HG02938 (cell line): ENCODE data around the gene SQSTM1.
A peak's percentile ranks its signal among the peaks of the same experiment; 100 is the strongest.
"Not testable (repeated sequence)": the region's sequence is repeated elsewhere in the genome, so short reads cannot be mapped to it uniquely, and the experiment has no call there.

Experiments
- ATAC-seq: cut with Tn5 transposase; IDR thresholded peaks from one replicate; pipeline ENCODE4 v1.9.1; 2021; ENCODE audit warnings: mild to moderate bottlenecking, moderate library complexity; ENCODE audit not compliant: unreplicated experiment

SQSTM1 gene

DNA sequence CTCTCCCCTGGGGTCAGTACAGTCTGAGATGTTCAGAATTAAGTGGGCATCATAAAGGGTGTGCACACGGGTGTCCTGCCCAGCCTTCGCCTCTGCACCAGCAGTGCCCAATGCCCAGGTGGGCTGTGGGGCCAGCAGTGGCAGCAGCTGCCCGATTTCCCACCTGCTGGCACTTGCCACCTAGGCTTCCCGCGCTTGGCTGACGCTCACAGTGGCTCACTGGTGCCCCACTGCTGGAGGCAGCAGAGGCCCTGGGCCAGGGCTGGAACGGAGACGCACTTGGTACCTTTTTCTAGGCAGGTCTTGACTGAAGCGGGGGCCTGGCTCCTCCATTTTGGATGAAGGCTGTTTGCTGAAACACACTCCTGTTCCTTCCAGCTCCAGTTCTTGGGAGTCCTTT, 20.9 kb downstream of the SQSTM1 start:
- ATAC-seq: no peak

DNA sequence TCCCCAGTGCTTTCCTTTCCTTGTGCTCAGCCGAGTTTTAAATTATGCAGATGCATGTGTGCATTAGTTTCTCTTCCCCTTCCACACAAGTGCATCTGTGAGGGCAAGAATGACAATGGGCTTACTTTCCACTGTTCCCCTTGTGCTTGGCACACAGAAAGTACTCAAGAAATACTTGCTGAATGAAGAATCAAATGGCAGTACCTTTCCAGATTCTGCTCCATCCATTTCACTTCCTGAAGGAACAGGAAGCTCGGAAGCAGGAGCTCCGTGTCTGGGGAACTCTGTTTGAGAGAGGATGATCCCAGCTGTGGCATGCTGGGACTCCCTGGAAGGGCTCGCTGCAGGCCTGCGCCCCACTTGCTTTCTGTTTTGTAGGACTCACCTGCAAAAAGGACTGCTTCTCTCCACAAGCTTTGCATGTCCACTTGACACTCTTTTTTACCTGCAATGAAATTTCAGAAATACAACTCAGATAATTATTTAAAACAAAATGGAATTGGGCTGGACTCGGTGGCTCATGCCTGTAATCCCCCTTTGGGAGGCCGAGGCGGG, 32.4 kb downstream of the SQSTM1 start:
- peak; percentile 83 for ATAC-seq

- ATAC-seq: no peak
These were observed 33.7 kb downstream of the SQSTM1 start for GRCh38 chr5:179854356-179854755.

DNA sequence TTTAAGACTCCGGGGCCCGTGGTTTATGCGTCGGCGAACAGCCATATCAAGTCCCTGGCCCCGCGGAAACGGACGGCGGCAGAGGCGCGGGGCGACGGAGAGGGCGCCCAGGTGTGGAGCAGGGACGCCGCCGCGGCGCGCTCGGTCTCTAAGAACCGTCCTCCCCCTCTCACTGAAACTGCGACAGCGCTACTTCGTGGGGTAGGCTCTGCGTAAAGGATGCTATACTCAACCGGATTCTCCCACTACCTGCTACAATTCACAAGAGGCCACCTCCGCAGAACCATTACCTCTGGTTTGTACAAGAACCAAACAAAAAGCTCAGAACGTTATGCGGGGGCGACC, 37.5 kb downstream of the SQSTM1 start:
- ATAC-seq: peak; percentile 41

DNA sequence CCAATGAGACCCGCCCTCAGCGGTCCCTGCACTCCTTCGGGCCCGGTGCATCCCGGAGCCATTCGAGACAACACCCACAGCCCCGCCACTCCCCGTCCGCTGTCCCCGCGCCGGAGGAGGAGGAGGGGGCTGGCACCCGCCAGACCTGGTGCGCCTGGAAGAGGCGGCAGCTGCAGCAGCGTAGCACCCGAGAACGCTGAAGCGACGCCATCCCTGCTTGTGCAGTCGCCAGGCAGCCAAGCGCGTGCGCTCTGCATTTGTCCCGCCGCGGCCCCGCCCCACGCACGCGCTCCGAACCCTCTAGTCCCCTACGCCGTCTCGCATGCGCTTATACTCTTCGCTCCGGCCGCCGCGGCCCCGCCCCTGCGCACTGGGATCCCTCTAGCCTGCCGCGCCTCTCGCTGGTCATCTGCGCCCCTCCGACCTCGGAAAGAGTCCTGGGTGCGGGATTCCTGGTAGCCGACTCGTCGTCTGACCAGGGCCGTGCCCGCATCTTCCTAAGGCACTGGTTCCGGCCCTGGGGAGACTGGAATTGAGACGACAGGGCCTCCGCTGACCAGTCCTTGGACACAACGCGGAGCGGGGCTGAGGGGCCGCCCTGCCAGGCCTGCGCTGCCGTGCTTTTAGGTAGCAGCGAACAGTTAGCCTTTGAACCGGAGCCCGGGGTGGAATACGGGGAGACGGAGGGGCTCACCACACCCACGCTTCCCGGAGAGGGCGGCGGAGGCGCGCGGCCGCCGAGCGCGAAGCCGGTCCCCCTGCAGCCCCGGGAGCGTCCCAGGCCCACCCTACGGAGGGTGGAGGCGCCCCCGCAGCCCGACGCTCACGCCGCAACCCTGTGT, 38.1 kb downstream of the SQSTM1 start, which contains the start of gene MRNIP:
Gene MRNIP, minus strand, starts transcription at position 232 of the 842 bp plus-strand sequence. Its CDS starts 21 bp downstream, at position 211.
- peak; percentile 96 for ATAC-seq

DNA sequence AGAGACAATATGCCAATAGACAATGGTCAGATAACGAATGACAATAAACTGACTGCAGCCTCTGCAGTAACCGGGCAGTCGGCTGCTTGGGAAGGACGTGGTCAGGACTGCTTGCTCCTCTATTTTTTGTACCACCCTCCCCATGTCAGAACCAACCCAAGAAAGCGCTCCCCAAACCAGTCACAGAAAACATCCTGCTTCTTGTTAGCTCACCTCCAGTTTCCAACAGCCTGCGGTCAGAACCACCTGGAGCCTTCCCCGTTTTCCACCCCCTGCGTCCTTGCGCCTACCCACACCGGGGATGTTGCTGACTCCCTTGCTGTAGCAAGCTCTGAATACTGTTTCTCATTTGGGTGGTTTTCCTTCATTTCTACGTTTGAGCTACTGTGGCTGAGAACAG, 39.6 kb downstream of the SQSTM1 start:
- no peak for ATAC-seq

DNA sequence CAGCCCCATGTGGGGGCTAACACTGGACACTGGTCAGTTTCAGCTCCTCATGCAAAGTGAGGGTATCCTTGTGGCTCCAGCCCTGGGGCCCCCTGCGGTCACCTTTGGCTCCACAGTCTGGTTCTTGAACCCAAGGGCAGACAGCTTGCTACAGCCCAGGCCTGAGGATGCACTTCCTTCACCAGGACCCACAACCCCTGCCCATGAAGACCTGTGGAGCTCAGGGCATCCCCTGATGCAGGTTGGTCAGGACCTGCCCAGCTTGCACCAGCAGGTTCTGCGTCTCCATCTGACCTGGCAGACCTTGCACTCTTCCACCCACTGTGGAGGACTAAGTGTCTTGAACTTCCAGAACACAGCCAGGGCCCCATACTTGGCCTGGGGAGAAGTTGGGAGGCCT, 41.6 kb downstream of the SQSTM1 start:
- ATAC-seq: no peak

- ATAC-seq: no peak
These were observed 42.2 kb downstream of the SQSTM1 start for GRCh38 chr5:179862891-179863290.

DNA sequence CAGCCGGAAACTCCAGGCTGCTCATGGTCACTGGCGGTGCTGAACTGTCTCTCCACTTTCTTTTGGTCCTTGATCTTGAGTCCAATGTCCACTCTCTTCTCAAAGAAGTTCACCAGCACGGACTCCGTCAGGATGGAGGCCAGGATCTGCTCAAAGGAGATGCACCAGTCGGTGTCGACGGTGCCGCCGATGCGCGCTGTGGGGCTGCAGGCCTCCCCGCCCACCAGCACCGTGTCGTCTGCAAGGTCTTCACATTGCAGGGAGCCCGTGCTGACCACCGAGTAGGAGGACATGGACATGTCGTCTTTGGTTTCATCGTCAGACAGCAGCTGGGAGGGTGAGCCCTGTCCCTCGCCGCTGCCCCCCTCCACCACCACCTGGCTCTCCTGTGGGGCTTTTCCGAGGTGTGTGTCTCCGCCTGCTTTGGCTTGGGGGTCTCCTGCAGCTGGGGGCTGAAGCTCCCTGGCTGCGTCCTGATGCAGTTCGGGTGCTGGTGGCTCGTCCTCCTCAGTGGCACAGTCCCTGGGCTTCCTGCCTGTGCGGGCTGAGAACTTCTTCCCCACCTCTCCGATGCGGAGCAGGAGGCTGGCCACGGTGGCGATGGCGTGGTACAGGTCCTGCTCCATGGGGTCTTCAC, 42.9 kb downstream of the SQSTM1 start:
- ATAC-seq: no peak

DNA sequence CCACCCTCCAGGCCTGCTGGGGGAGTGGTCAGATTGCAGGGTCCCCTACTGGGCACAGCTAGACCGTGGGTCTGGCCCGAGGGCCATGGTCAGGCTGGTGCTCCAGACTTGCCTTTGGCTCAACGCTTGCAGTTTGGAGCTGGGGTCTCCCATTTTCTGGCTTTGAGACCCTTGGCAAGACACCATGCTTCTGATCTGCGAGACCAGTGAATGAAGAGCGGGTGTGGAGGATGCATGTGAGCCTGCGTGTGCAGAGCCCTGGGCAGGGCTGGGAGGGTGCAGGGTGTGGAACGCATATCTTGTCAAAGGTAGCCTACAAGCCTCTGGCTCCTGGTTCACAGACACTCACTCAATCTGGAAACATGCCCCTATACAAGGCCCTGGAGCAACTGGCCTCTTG, 44.0 kb downstream of the SQSTM1 start:
- no peak for ATAC-seq

GRCh38 chr5:179865491-179866240, 45.0 kb downstream of the SQSTM1 start:
- ATAC-seq: no peak

DNA sequence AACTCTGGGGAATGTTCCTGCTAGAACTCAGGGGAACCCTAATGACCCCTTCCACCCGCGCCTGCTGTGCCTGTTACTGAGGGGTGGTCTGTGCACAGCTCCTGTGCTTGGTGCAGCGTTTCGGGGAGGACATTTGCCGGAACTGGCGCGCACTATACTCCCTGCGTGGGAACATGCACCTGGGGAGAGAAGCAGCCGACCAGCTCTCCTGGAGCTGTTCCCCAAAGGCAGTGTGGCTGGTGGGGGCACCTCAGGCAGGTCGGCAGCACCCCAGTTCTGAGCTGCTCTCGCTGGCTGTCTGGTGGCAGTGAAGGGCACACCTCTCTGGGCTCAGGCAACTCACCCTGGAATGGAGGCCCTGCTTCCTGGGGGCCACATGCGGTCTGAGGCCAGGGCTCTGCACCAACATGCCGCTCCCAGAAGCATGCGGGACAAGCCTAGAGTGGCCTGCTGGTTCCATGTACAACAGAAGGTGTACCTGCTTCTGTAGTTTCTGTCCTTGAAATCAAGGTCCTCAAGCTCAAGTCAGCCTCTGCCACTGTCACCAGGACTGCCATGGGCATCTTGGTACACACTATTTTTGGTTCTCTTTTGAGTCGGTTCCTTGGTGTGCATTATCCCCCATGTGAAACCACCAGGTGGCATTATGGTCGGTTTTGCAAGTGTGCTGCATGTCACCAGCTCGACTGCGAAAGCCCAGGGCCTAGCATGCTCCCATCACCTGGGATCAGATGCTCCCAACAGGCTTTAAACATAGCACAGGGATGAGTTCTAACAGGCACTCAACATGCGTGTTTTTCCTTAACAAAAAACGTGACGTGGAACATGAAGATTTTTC, 45.8 kb downstream of the SQSTM1 start:
- no peak for ATAC-seq

GRCh38 chr5:179867079-179867465, 46.4 kb downstream of the SQSTM1 start:
- ATAC-seq: no peak

- ATAC-seq: no peak
These were observed 46.8 kb downstream of the SQSTM1 start for GRCh38 chr5:179867476-179867875.

GRCh38 chr5:179868541-179868940, 47.8 kb downstream of the SQSTM1 start:
- no peak for ATAC-seq

DNA sequence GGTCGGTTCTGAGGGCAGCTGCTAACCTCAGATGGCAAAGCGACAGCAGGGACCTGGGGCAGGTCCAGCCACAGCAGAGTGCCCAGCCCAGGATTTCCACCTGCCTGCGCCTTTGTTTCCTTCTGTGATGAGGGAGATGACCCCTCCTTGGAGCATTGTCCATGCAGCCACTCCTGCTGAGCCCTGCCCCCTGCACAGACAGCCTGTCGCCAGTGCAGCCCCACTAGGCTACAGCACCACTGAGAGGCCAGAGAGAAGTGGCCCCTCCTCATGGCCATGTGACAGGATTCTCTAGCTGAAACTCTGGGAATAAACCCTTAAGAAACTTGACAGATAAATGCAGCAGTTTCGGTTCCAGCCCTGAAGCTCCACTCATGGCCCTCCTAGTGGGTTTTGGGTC, 48.4 kb downstream of the SQSTM1 start:
- ATAC-seq: no peak

- ATAC-seq: no peak
These were observed 49.1 kb downstream of the SQSTM1 start for GRCh38 chr5:179869641-179870402.

DNA sequence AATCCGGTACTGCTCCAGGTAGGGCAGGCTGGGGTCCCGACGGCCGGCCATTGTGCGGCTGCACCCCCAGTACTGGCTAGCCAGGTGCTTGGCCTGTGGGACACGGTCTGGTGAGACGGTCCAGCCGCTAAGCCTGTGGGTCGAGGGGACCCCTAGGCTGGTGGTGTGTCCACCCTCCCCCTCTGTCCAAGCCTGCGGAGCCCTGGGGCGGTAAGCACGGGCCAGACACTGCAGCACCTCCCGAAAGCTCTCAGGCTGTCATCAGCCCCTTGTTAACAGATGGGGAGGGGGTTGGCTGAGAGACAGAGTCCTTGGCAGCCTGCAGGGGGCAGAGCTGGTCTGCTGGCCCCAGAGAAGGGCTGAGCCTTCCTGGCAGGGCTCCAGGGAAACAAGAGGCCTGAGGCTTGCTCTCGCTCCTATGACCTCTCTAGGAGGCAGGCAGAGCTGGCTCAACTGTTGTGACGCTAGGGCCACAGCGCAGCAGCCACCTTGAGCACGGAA, 49.7 kb downstream of the SQSTM1 start:
- no peak for ATAC-seq

DNA sequence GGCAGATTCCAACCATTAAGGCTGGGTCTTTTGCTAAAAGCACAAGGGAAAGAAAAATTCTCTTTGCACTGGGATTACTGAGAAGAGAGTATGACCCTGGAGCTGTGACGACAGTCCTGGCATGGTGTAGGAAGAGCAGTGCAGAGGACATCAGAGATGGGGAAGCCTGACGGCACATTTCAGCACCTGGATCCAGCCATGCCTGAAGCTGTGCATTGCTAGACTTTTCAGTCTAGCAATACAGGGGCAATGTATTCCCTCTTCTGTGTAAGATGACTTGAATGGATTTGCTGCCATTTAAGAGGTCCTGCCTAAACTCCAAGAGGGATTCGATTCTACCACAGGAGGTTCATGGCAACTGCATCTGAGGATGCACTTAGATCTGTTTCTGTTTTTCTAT, 50.2 kb downstream of the SQSTM1 start:
- no peak for ATAC-seq

- ATAC-seq: not testable (repeated sequence)
These were observed 50.8 kb downstream of the SQSTM1 start for GRCh38 chr5:179871533-179871932.
